ENCODE results near the gene CENPP.

DNA sequence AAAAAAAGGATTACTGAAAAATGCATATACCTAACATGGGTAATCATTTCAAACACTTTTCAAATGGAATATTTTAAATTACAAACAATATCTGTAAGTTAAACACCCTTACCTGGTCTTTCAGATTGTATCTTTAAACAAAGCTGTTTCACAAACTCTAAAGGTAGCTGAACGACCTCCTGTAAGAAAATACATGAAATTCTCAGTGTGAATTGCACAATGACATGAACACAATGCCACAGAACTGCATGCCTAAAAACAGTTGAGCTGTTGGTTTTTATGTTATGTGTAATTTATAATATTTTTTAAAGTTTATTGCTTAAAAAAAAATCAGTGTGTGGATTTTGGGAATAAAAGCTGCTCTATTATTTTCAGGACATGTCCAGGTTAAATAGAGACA, 326.7 kb downstream of the CENPP start:
- no peak for TF ChIP-seq ZNF274 (IDR thresholded peaks at IDR 0.05; ENCODE audit: low read depth, low read length)
- no peak for TF ChIP-seq SUZ12 (IDR thresholded peaks at IDR 0.05; ENCODE audit: extremely low read depth, insufficient read depth, insufficient read length)
